Neuronal stem cell (in vitro differentiated cells): ENCODE data around the gene RIC3.

Experiments used
- DNase-seq: peaks from one replicate; pipeline ENCODE4 v3.0.0-alpha.2; 2013; ENCODE audit warnings: low spot score
- H2AFZ ChIP-seq: one replicate; pipeline ENCODE4 v1.6.1; 2013; ENCODE audit warnings: mild to moderate bottlenecking, low read length, inconsistent platforms
- H2AK5ac ChIP-seq: 2 replicates; pipeline ENCODE4 v1.6.1; 2013; ENCODE audit warnings: low read depth, mild to moderate bottlenecking, inconsistent platforms, low read length, moderate library complexity, mixed read lengths
- H2BK120ac ChIP-seq: 2 replicates; pipeline ENCODE4 v1.6.1; 2013; ENCODE audit warnings: low read depth, mild to moderate bottlenecking, inconsistent platforms, low read length, moderate library complexity, mixed read lengths
- H2BK12ac ChIP-seq: one replicate; pipeline ENCODE4 v1.6.1; 2013; ENCODE audit warnings: low read length, inconsistent platforms
- H2BK15ac ChIP-seq: 2 replicates; pipeline ENCODE4 v1.6.1; 2013; ENCODE audit warnings: mild to moderate bottlenecking, low read length, inconsistent platforms, mixed read lengths
- H2BK5ac ChIP-seq: one replicate; pipeline ENCODE4 v1.6.1; 2013; ENCODE audit warnings: inconsistent platforms, mild to moderate bottlenecking, low read length, moderate library complexity
- H3K14ac ChIP-seq: one replicate; pipeline ENCODE4 v1.6.1; 2013; ENCODE audit warnings: low read length, inconsistent platforms
- H3K18ac ChIP-seq: 2 replicates; pipeline ENCODE4 v1.6.1; 2013; ENCODE audit warnings: low read length, inconsistent platforms
- H3K23ac ChIP-seq: 2 replicates; pipeline ENCODE4 v1.6.1; 2013; ENCODE audit warnings: low read depth, mild to moderate bottlenecking, mixed read lengths, low read length, inconsistent platforms; ENCODE audit not compliant: poor library complexity
- H3K27ac ChIP-seq: replicated peaks from 3 replicates; pipeline ENCODE4 v1.5.1; 2013; ENCODE audit warnings: low read length, inconsistent platforms
- H3K27me3 ChIP-seq, 3 experiments: 2 replicates each; pipeline ENCODE4 v1.6.1; 2013; ENCODE audit warnings: low read length in 3 of 3, mild to moderate bottlenecking in 2 of 3, inconsistent platforms in 1 of 3, low read depth in 1 of 3, mixed read lengths in 1 of 3, moderate library complexity in 1 of 3; ENCODE audit not compliant: control insufficient read depth in 3 of 3, insufficient read depth in 3 of 3
- H3K36me3 ChIP-seq, 2 donors: replicated peaks in 1 of 2; 2 replicates each; pipeline ENCODE4 v1.6.1; 2013; ENCODE audit warnings: low read length in 2 of 2; ENCODE audit not compliant: control insufficient read depth in 2 of 2, insufficient read depth in 2 of 2
- H3K4ac ChIP-seq: 2 replicates; pipeline ENCODE4 v1.6.1; 2013; ENCODE audit warnings: inconsistent platforms, mild to moderate bottlenecking, low read length, moderate library complexity
- H3K4me1 ChIP-seq, 2 donors: 1 replicate in 1 of 2; 2 replicates in 1 of 2; pipeline ENCODE4 v1.6.1; 2013; ENCODE audit warnings: low read length in 2 of 2, low read depth in 1 of 2; ENCODE audit not compliant: control insufficient read depth in 2 of 2, insufficient read depth in 1 of 2
- H3K4me2 ChIP-seq: one replicate; pipeline ENCODE4 v1.6.1; 2013; ENCODE audit warnings: mild to moderate bottlenecking, low read length, inconsistent platforms; ENCODE audit not compliant: insufficient read depth, poor library complexity, severe bottlenecking
- H3K4me3 ChIP-seq, 2 donors: 2 replicates each; pipeline ENCODE4 v1.5.1; 2013; ENCODE audit warnings: low read length in 2 of 2, mild to moderate bottlenecking in 2 of 2, inconsistent platforms in 1 of 2, moderate library complexity in 1 of 2
- H3K79me1 ChIP-seq: one replicate; pipeline ENCODE4 v1.6.1; 2013; ENCODE audit warnings: low read depth, mild to moderate bottlenecking, inconsistent platforms, low read length, moderate library complexity
- H3K9ac ChIP-seq: one replicate; pipeline ENCODE4 v1.6.1; 2013; ENCODE audit warnings: mild to moderate bottlenecking, low read depth, low read length, inconsistent platforms; ENCODE audit not compliant: poor library complexity
- H3K9me3 ChIP-seq, 2 donors: replicated peaks in 1 of 2; 2 replicates each; pipeline versions ENCODE3 to v1.6.1; 2013; ENCODE audit warnings: low read length in 2 of 2, mild to moderate bottlenecking in 2 of 2, inconsistent platforms in 1 of 2, low read depth in 1 of 2, mixed read lengths in 1 of 2, moderate library complexity in 1 of 2; ENCODE audit not compliant: control insufficient read depth in 2 of 2, insufficient read depth in 1 of 2
- H4K8ac ChIP-seq: one replicate; pipeline ENCODE4 v1.6.1; 2013; ENCODE audit warnings: low read depth, mild to moderate bottlenecking, inconsistent platforms, low read length, moderate library complexity
- H4K91ac ChIP-seq: one replicate; pipeline ENCODE4 v1.6.1; 2013; ENCODE audit warnings: low read length, low read depth, mild to moderate bottlenecking, inconsistent platforms; ENCODE audit not compliant: poor library complexity
- WGBS, 2 donors: extraction: QIAGEN DNeasy Blood & Tissue Kit; methylation state at CpG; one replicate each; pipeline ENCODE4 v1.1.7; 2013; ENCODE audit warnings: missing lambda C conversion rate in 2 of 2, mixed read lengths in 1 of 2; ENCODE audit not compliant: insufficient read length in 2 of 2, insufficient replicate concordance in 1 of 2; ENCODE audit errors: extremely low coverage in 2 of 2; 5-methylcytosine and 5-hydroxymethylcytosine counted together

The RIC3 gene

GRCh38 chr11:8102965-8103364, 65.9 kb downstream of the RIC3 start:
- H3K36me3 ChIP-seq = peaks cover 62 to 99% of the 10 kb centered on the region in 2 donors
- DNase-seq = no peak
- H2AFZ ChIP-seq = no peak overlapping the region

DNA sequence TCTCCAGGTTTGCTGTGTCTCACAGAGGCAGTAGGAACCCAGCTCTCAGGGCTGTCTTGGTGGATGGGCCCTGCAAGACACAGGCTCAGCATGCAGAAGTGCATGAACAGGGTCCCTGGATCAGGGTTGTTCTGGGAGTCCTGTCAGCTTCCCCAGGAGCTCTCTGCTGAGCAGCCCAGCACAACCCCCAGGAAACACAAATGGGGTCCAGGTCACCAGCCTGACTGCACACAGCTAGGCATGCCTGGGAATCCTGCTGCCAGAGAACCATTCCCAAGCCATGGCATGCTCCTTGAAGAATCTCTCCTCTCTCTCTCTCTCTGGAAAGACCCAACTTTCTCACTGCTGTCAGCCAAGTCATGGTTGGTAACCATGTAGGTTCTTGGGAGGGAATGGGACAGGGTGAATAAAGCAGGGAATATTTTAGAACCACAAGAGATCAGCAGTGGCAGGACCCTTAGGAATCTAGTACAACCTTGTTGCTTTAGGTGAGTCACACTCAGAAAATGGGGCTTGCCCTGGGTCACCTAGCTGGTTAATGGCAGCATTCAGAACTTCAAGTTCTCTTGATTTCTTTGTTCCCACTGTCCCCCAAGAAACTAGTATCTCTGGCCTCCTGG, 66.4 kb downstream of the RIC3 start:
- DNase-seq = no peak

More at GRCh38 chr11:8102965-8103364, 65.9 kb downstream of the RIC3 start:
- no peak overlapping the region for H2BK15ac ChIP-seq
- H3K14ac ChIP-seq = no peak overlapping the region
- no peak overlapping the region for H3K4me3 ChIP-seq
- no peak overlapping the region for H3K18ac ChIP-seq
- no peaks in the 10 kb centered on the region for H3K4me1 ChIP-seq
- no peak overlapping the region for H3K23ac ChIP-seq
- H3K4ac ChIP-seq = no peak overlapping the region
- no peak overlapping the region for H2AK5ac ChIP-seq
- no peak overlapping the region for H3K27ac ChIP-seq
- H3K79me1 ChIP-seq = peaks cover 3% of the 10 kb centered on the region
- H2BK120ac ChIP-seq = no peak overlapping the region
- no peaks in the 10 kb centered on the region for H3K27me3 ChIP-seq
- no peak overlapping the region for H2BK5ac ChIP-seq
- H3K4me2 ChIP-seq = no peak overlapping the region
- no peak overlapping the region for H3K9ac ChIP-seq
- no peak overlapping the region for H4K91ac ChIP-seq
- no peak overlapping the region for H2BK12ac ChIP-seq
- H4K8ac ChIP-seq = no peak overlapping the region
- H3K9me3 ChIP-seq = no peaks in the 10 kb centered on the region
- WGBS, 2 donors = no CpG with 5 or more reads among the region's 7 CpGs

GRCh38 chr11:8101421-8101820, 67.4 kb downstream of the RIC3 start:
- no peak overlapping the region for H3K14ac ChIP-seq
- peak overlapping the region; percentile 11 for H4K91ac ChIP-seq
- WGBS, 2 donors = no CpG with 5 or more reads among the region's 11 CpGs
- no peak overlapping the region for H2BK15ac ChIP-seq
- H2BK120ac ChIP-seq = no peak overlapping the region
- H3K9me3 ChIP-seq = no peaks in the 10 kb centered on the region
- H3K23ac ChIP-seq = peak overlapping the region; percentile 8
- no peaks in the 10 kb centered on the region for H3K4me1 ChIP-seq
- no peak overlapping the region for H3K9ac ChIP-seq
- H3K18ac ChIP-seq = no peak overlapping the region
- no peak overlapping the region for H3K4ac ChIP-seq
- peaks cover 3% of the 10 kb centered on the region for H3K79me1 ChIP-seq
- H3K4me2 ChIP-seq = no peak overlapping the region
- peaks cover 72 to 99% of the 10 kb centered on the region in 2 donors for H3K36me3 ChIP-seq
- H4K8ac ChIP-seq = no peak overlapping the region
- DNase-seq = no peak
- H2AK5ac ChIP-seq = no peak overlapping the region
- no peak overlapping the region for H2AFZ ChIP-seq
- no peak overlapping the region for H2BK5ac ChIP-seq
- H2BK12ac ChIP-seq = no peak overlapping the region
- H3K4me3 ChIP-seq = no peak overlapping the region
- no peak overlapping the region for H3K27ac ChIP-seq
- no peaks in the 10 kb centered on the region for H3K27me3 ChIP-seq

More for the DNA sequence above, 66.4 kb downstream of the RIC3 start:
- Histone ChIP-seq H3K27me3 (no peaks in the 10 kb centered on the region), H3K9me3 (no peaks in the 10 kb centered on the region), H3K27ac (no peak overlapping the region), H3K4me2 (no peak overlapping the region), H3K36me3 (peaks cover 65 to 99% of the 10 kb centered on the region in 2 donors), H3K23ac (no peak overlapping the region), H4K91ac (no peak overlapping the region), H2AK5ac (no peak overlapping the region), H2BK15ac (no peak overlapping the region), H3K9ac (no peak overlapping the region), H3K14ac (no peak overlapping the region), H4K8ac (no peak overlapping the region), H3K79me1 (peaks cover 3% of the 10 kb centered on the region), H3K4me3 (no peak overlapping the region), H2BK12ac (no peak overlapping the region), H2AFZ (no peak overlapping the region), H3K18ac (no peak overlapping the region), H3K4me1 (no peaks in the 10 kb centered on the region), H2BK5ac (no peak overlapping the region), H3K4ac (no peak overlapping the region), H2BK120ac (no peak overlapping the region)

- no peak overlapping the region for H3K18ac ChIP-seq
- H2BK12ac ChIP-seq = no peak overlapping the region
- no peak overlapping the region for H2AFZ ChIP-seq
- DNase-seq = no peak
- no peak overlapping the region for H3K14ac ChIP-seq
- H2AK5ac ChIP-seq = no peak overlapping the region
- no peak overlapping the region for H2BK5ac ChIP-seq
- peaks cover 3% of the 10 kb centered on the region for H3K79me1 ChIP-seq
- H3K4me2 ChIP-seq = no peak overlapping the region
- H3K4me3 ChIP-seq = no peak overlapping the region
- H2BK15ac ChIP-seq = no peak overlapping the region
- no peak overlapping the region for H3K4ac ChIP-seq
- no peak overlapping the region for H4K8ac ChIP-seq
- H3K23ac ChIP-seq = no peak overlapping the region
- no peak overlapping the region for H3K9ac ChIP-seq
- peaks cover 68 to 99% of the 10 kb centered on the region in 2 donors for H3K36me3 ChIP-seq
- no peak overlapping the region for H4K91ac ChIP-seq
- H2BK120ac ChIP-seq = no peak overlapping the region
- WGBS, 2 donors = no CpG with 5 or more reads among the region's 8 CpGs
- no peak overlapping the region for H3K27ac ChIP-seq
- no peaks in the 10 kb centered on the region for H3K27me3 ChIP-seq
- H3K9me3 ChIP-seq = no peaks in the 10 kb centered on the region
- no peaks in the 10 kb centered on the region for H3K4me1 ChIP-seq
Observed at GRCh38 chr11:8100605-8101004, 68.2 kb downstream of the RIC3 start.
